H9 (cell line): Measurements from ENCODE around the gene COL5A3. TPM values are rescaled to one million over a fixed set of nuclear protein-coding genes. Genes with fewer than 3 reads are reported as not detected.

Experiments
- DNase-seq: peaks from one replicate; pipeline ENCODE4 v3.0.0-alpha.2; 2017
- H2AFZ ChIP-seq: one replicate; pipeline ENCODE4 v1.6.1; 2013; ENCODE audit warnings: mild to moderate bottlenecking, low read length, control low read depth, moderate library complexity
- H2AK5ac ChIP-seq: 2 replicates; pipeline ENCODE4 v1.6.1; 2013; ENCODE audit warnings: low read length, control low read depth, mixed read lengths; ENCODE audit not compliant: insufficient read length
- H2BK120ac ChIP-seq: one replicate; pipeline ENCODE4 v1.6.1; 2013; ENCODE audit warnings: low read depth, mild to moderate bottlenecking, low read length, control low read depth, inconsistent platforms; ENCODE audit not compliant: poor library complexity, severe bottlenecking
- H2BK12ac ChIP-seq: 2 replicates; pipeline ENCODE4 v1.6.1; 2013; ENCODE audit warnings: low read length, control low read depth, mixed read lengths, low read depth; ENCODE audit not compliant: insufficient read length
- H2BK15ac ChIP-seq: 2 replicates; pipeline ENCODE4 v1.6.1; 2013; ENCODE audit warnings: low read depth, low read length, control low read depth
- H2BK20ac ChIP-seq: one replicate; pipeline ENCODE4 v1.6.1; 2013; ENCODE audit warnings: low read depth, mild to moderate bottlenecking, low read length, control low read depth, inconsistent platforms; ENCODE audit not compliant: poor library complexity, severe bottlenecking
- H2BK5ac ChIP-seq: 2 replicates; pipeline ENCODE4 v1.6.1; 2013; ENCODE audit warnings: low read length, control low read depth, mixed read lengths; ENCODE audit not compliant: insufficient read length
- H3K14ac ChIP-seq: 2 replicates; pipeline ENCODE4 v1.6.1; 2013; ENCODE audit warnings: low read length, control low read depth; ENCODE audit not compliant: insufficient read depth
- H3K18ac ChIP-seq: 2 replicates; pipeline ENCODE4 v1.6.1; 2013; ENCODE audit warnings: low read depth, mild to moderate bottlenecking, mixed read lengths, low read length, control low read depth; ENCODE audit not compliant: insufficient read length
- H3K23ac ChIP-seq: 2 replicates; pipeline ENCODE4 v1.6.1; 2013; ENCODE audit warnings: low read length, control low read depth, mixed read lengths, low read depth; ENCODE audit not compliant: insufficient read length
- H3K23me2 ChIP-seq: 2 replicates; pipeline ENCODE4 v1.6.1; 2013; ENCODE audit warnings: low read depth, mild to moderate bottlenecking, mixed read lengths, low read length, control low read depth; ENCODE audit not compliant: insufficient read length, poor library complexity, severe bottlenecking
- H3K27ac ChIP-seq: 2 replicates; pipeline ENCODE4 v1.5.1; 2013; ENCODE audit warnings: low read length, control low read depth, mixed read lengths, low read depth; ENCODE audit not compliant: insufficient read length
- H3K27me3 ChIP-seq: 2 replicates; pipeline ENCODE4 v1.6.1; 2013; ENCODE audit warnings: low read length, control low read depth, inconsistent platforms; ENCODE audit not compliant: insufficient read depth
- H3K4ac ChIP-seq: 2 replicates; pipeline ENCODE4 v1.6.1; 2013; ENCODE audit warnings: low read depth, mild to moderate bottlenecking, control low read depth, inconsistent platforms, low read length, moderate library complexity
- H3K4me1 ChIP-seq: 2 replicates; pipeline ENCODE4 v1.6.1; 2013; ENCODE audit warnings: low read length, control low read depth, inconsistent platforms; ENCODE audit not compliant: insufficient read depth
- H3K4me2 ChIP-seq: 2 replicates; pipeline ENCODE4 v1.6.1; 2013; ENCODE audit warnings: low read length, control low read depth, mixed read lengths; ENCODE audit not compliant: insufficient read length, insufficient read depth
- H3K56ac ChIP-seq: 2 replicates; pipeline ENCODE4 v1.6.1; 2013; ENCODE audit warnings: low read depth, mild to moderate bottlenecking, mixed read lengths, low read length, control low read depth; ENCODE audit not compliant: insufficient read length
- H3K79me1 ChIP-seq: 2 replicates; pipeline ENCODE4 v1.6.1; 2013; ENCODE audit warnings: low read depth, mild to moderate bottlenecking, moderate library complexity, low read length, control low read depth, inconsistent platforms; ENCODE audit not compliant: insufficient read depth, poor library complexity, severe bottlenecking
- H3K79me2 ChIP-seq: 2 replicates; pipeline ENCODE4 v1.6.1; 2013; ENCODE audit warnings: low read length, control low read depth, inconsistent platforms; ENCODE audit not compliant: insufficient read depth
- H3K9ac ChIP-seq: 2 replicates; pipeline ENCODE4 v1.6.1; 2013; ENCODE audit warnings: low read length, control low read depth, mixed read lengths; ENCODE audit not compliant: insufficient read length; ENCODE audit errors: extremely low read depth
- H3K9me3 ChIP-seq: one replicate; pipeline ENCODE4 v1.6.1; 2013; ENCODE audit warnings: low read depth, low read length, inconsistent platforms; ENCODE audit not compliant: control insufficient read depth
- H3T11ph ChIP-seq: one replicate; pipeline ENCODE4 v1.6.1; 2013; ENCODE audit warnings: mild to moderate bottlenecking, low read length, control low read depth, inconsistent platforms
- H4K20me1 ChIP-seq: one replicate; pipeline ENCODE4 v1.6.1; 2013; ENCODE audit not compliant: control insufficient read depth, insufficient read length, insufficient read depth
- H4K5ac ChIP-seq: 2 replicates; pipeline ENCODE4 v1.6.1; 2013; ENCODE audit warnings: low read depth, mild to moderate bottlenecking, mixed read lengths, low read length, control low read depth; ENCODE audit not compliant: insufficient read length
- H4K8ac ChIP-seq: replicated peaks from 2 replicates; pipeline ENCODE4 v1.6.1; 2013; ENCODE audit warnings: low read length, control low read depth, mixed read lengths, low read depth; ENCODE audit not compliant: insufficient read length
- H4K91ac ChIP-seq: 2 replicates; pipeline ENCODE4 v1.6.1; 2013; ENCODE audit warnings: low read depth, mild to moderate bottlenecking, moderate library complexity, mixed read lengths, low read length, control low read depth; ENCODE audit not compliant: insufficient read length
- H3K27ac Mint-ChIP-seq, 3 experiments: 2 replicates in 2 of 3; 3 replicates in 1 of 3; pipeline ENCODE4 v1.8.0; 2020 to 2021; ENCODE audit warnings: mixed read lengths in 3 of 3, mild to moderate bottlenecking in 1 of 3, moderate library complexity in 1 of 3
- H3K27me3 Mint-ChIP-seq: 2 replicates; pipeline ENCODE4 v1.8.0; 2021; ENCODE audit warnings: low read depth, mild to moderate bottlenecking, moderate library complexity, mixed read lengths
- H3K36me3 Mint-ChIP-seq, 3 experiments: 2 replicates in 2 of 3; 3 replicates in 1 of 3; pipeline ENCODE4 v1.8.0; 2020 to 2021; ENCODE audit warnings: low read depth in 3 of 3, mixed read lengths in 3 of 3; ENCODE audit not compliant: insufficient read depth in 1 of 3
- H3K4me1 Mint-ChIP-seq, 2 experiments: 2 replicates each; pipeline ENCODE4 v1.8.0; 2020; ENCODE audit warnings: mixed read lengths in 2 of 2
- H3K4me3 Mint-ChIP-seq, 2 experiments: 2 replicates in 1 of 2; 3 replicates in 1 of 2; pipeline ENCODE4 v1.8.0; 2020 to 2021; ENCODE audit warnings: mild to moderate bottlenecking in 2 of 2, mixed read lengths in 2 of 2, moderate library complexity in 1 of 2
- H3K9me3 Mint-ChIP-seq, 2 experiments: 2 replicates in 1 of 2; 3 replicates in 1 of 2; pipeline ENCODE4 v1.8.0; 2020; ENCODE audit warnings: mild to moderate bottlenecking in 2 of 2, mixed read lengths in 2 of 2, moderate library complexity in 1 of 2
- CTCF ChIP-seq: fragments of 200-600 bp; sonication (generic); conservative IDR thresholded peaks from 3 replicates; pipeline ENCODE4 v1.8.0; 2021; ENCODE audit warnings: antibody characterized with exemption, mild to moderate bottlenecking
- WGBS: extraction: QIAGEN DNeasy Blood & Tissue Kit; methylation state at CpG from one replicate; pipeline ENCODE4 v1.1.7; 2013; ENCODE audit warnings: missing lambda C conversion rate, low lambda C conversion rate, mixed read lengths; ENCODE audit not compliant: insufficient read length; ENCODE audit errors: extremely low coverage; 5-methylcytosine and 5-hydroxymethylcytosine counted together
- total RNA-seq: library from RNA; stranded (reverse); gene quantifications from 2 replicates; pipeline ENCODE4 v1.2.1, GENCODE V29; 2021

COL5A3 gene
- total RNA-seq, 1 experiment from 2014 or later = 0.72 TPM

GRCh38 chr19:10000171-10000826 is 10.0 kb downstream of the COL5A3 start:
- no CpG with 5 or more reads among the region's 16 CpGs for WGBS
- TF ChIP-seq CTCF = peak; percentile 85
- H3K4me1 Mint-ChIP-seq = peaks cover 6 to 14% of the 10 kb centered on the region in 2 experiments
- Histone ChIP-seq H3K79me2 (no peaks in the 10 kb centered on the region), H2AK5ac (no peak overlapping the region), H3K4me2 (no peak overlapping the region), H3K23ac (no peak overlapping the region), H2BK20ac (no peak overlapping the region), H3K56ac (no peak overlapping the region), H4K8ac (no peak overlapping the region), H3K9me3 (no peaks in the 10 kb centered on the region), H2AFZ (no peak overlapping the region), H4K20me1 (no peaks in the 10 kb centered on the region), H3K27me3 (no peaks in the 10 kb centered on the region), H3K4ac (no peak overlapping the region), H2BK12ac (no peak overlapping the region), H3K14ac (no peak overlapping the region), H3K79me1 (no peaks in the 10 kb centered on the region), H3K27ac (no peak overlapping the region), H3K23me2 (no peaks in the 10 kb centered on the region), H3K9ac (no peak overlapping the region), H4K91ac (no peak overlapping the region), H3T11ph (no peak overlapping the region), H2BK120ac (no peak overlapping the region), H2BK5ac (no peak overlapping the region), H3K18ac (no peak overlapping the region), H4K5ac (no peak overlapping the region), H2BK15ac (no peak overlapping the region), H3K4me1 (no peaks in the 10 kb centered on the region)
- peak overlapping the region in 1 of 3 experiments; percentile 61; a peak in 1 of 7 replicates for H3K27ac Mint-ChIP-seq
- peak; percentile 87 for DNase-seq
- peaks cover 41% of the 10 kb centered on the region for H3K27me3 Mint-ChIP-seq
- H3K36me3 Mint-ChIP-seq = no peaks in the 10 kb centered on the region
- H3K9me3 Mint-ChIP-seq = no peaks in the 10 kb centered on the region
- H3K4me3 Mint-ChIP-seq = no peak overlapping the region
